ENCODE data around the gene KNTC1.

KNTC1 gene

GRCh38 chr12:122527478-122527944 lies 462 bp downstream of the KNTC1 start:
- Histone ChIP-seq H3K9me3 (ENCODE audit: low read length) (no peaks in the 10 kb centered on the region), H3K9ac (ENCODE audit: low read length) (peak overlapping the region; percentile 76), H3K27ac (ENCODE audit: low read depth, low read length, poor library complexity, severe bottlenecking) (peak overlapping the region; percentile 79), H3K36me3 (ENCODE audit: insufficient read depth, low read length) (peaks cover 74% of the 10 kb centered on the region), H3K27me3 (ENCODE audit: insufficient read depth, low read length) (no peaks in the 10 kb centered on the region), H3K79me2 (ENCODE audit: insufficient read depth, low read length) (peaks cover 70% of the 10 kb centered on the region), H3K4me2 (ENCODE audit: low read length) (peak overlapping the region; percentile 95), H3K9me2 (ENCODE audit: low read depth, low read length) (no peaks in the 10 kb centered on the region), H3K4me1 (ENCODE audit: insufficient read depth, low read length, severe bottlenecking) (peaks cover 43% of the 10 kb centered on the region), H4K20me1 (ENCODE audit: insufficient read depth, low read length) (no peaks in the 10 kb centered on the region), H3K4me3 (ENCODE audit: low read depth, low read length, poor library complexity, severe bottlenecking) (peak overlapping the region; percentile 97), H2AFZ (ENCODE audit: low read length) (no peak overlapping the region), H3F3A (ENCODE audit: insufficient read depth, low read length) (no peaks in the 10 kb centered on the region)
- TF ChIP-seq EZH2 (IDR thresholded peaks at IDR 0.05; ENCODE audit: borderline replicate concordance, low read length), result no peak
- TF ChIP-seq, protein P1, sequence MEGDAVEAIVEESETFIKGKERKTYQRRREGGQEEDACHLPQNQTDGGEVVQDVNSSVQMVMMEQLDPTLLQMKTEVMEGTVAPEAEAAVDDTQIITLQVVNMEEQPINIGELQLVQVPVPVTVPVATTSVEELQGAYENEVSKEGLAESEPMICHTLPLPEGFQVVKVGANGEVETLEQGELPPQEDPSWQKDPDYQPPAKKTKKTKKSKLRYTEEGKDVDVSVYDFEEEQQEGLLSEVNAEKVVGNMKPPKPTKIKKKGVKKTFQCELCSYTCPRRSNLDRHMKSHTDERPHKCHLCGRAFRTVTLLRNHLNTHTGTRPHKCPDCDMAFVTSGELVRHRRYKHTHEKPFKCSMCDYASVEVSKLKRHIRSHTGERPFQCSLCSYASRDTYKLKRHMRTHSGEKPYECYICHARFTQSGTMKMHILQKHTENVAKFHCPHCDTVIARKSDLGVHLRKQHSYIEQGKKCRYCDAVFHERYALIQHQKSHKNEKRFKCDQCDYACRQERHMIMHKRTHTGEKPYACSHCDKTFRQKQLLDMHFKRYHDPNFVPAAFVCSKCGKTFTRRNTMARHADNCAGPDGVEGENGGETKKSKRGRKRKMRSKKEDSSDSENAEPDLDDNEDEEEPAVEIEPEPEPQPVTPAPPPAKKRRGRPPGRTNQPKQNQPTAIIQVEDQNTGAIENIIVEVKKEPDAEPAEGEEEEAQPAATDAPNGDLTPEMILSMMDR (IDR thresholded peaks at IDR 0.05; ENCODE audit: low read length), result no peak

GRCh38 chr12:122528582-122528981 lies 1.5 kb downstream of the KNTC1 start:
- peaks cover 62% of the 10 kb centered on the region for H3K79me2 ChIP-seq (ENCODE audit: insufficient read depth, low read length)
- peak overlapping the region; percentile 95 for H3K4me2 ChIP-seq (ENCODE audit: low read length)
- H3K9me3 ChIP-seq (ENCODE audit: low read length), result no peaks in the 10 kb centered on the region
- H3K27me3 ChIP-seq (ENCODE audit: insufficient read depth, low read length), result no peaks in the 10 kb centered on the region
- peaks cover 35% of the 10 kb centered on the region for H3K4me1 ChIP-seq (ENCODE audit: insufficient read depth, low read length, severe bottlenecking)
- H3K9ac ChIP-seq (ENCODE audit: low read length), result peak overlapping the region; percentile 76
- H3F3A ChIP-seq (ENCODE audit: insufficient read depth, low read length), result no peaks in the 10 kb centered on the region
- H3K4me3 ChIP-seq (ENCODE audit: low read depth, low read length, poor library complexity, severe bottlenecking), result peak overlapping the region; percentile 97
- no peaks in the 10 kb centered on the region for H3K9me2 ChIP-seq (ENCODE audit: low read depth, low read length)
- H3K36me3 ChIP-seq (ENCODE audit: insufficient read depth, low read length), result peaks cover 76% of the 10 kb centered on the region
- H3K27ac ChIP-seq (ENCODE audit: low read depth, low read length, poor library complexity, severe bottlenecking), result peak overlapping the region; percentile 79
- no peak overlapping the region for H2AFZ ChIP-seq (ENCODE audit: low read length)
- TF ChIP-seq, protein P1 (IDR thresholded peaks at IDR 0.05; ENCODE audit: low read length), result no peak
- no peak for TF ChIP-seq EZH2 (IDR thresholded peaks at IDR 0.05; ENCODE audit: borderline replicate concordance, low read length)
- H4K20me1 ChIP-seq (ENCODE audit: insufficient read depth, low read length), result no peaks in the 10 kb centered on the region

DNA sequence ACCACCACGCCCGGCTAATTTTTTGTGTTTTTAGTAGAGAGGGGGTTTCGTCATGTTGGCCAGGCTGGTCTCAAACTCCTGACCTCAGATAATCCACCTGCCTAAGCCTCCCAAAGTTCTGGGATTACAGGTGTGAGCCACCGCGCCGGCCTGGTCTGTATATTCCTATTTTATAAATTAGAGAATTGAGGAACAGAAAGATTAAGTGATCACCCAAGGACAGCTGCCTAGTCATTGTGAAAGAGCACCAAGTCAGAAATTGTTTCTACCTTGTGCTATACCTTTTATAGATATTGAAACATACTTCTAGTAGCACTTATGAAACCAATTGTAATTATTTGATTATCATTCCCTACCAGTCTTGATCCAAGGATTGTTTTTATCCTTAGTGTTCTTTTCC lies 1.9 kb downstream of the KNTC1 start:
- Histone ChIP-seq H4K20me1 (ENCODE audit: insufficient read depth, low read length) (no peaks in the 10 kb centered on the region), H3K79me2 (ENCODE audit: insufficient read depth, low read length) (peaks cover 58% of the 10 kb centered on the region), H3K4me3 (ENCODE audit: low read depth, low read length, poor library complexity, severe bottlenecking) (no peak overlapping the region), H3K9me3 (ENCODE audit: low read length) (no peaks in the 10 kb centered on the region), H3K4me2 (ENCODE audit: low read length) (no peak overlapping the region), H3K4me1 (ENCODE audit: insufficient read depth, low read length, severe bottlenecking) (peaks cover 31% of the 10 kb centered on the region), H3F3A (ENCODE audit: insufficient read depth, low read length) (no peaks in the 10 kb centered on the region), H3K9ac (ENCODE audit: low read length) (no peak overlapping the region), H2AFZ (ENCODE audit: low read length) (no peak overlapping the region), H3K36me3 (ENCODE audit: insufficient read depth, low read length) (peaks cover 76% of the 10 kb centered on the region), H3K27me3 (ENCODE audit: insufficient read depth, low read length) (no peaks in the 10 kb centered on the region), H3K9me2 (ENCODE audit: low read depth, low read length) (no peaks in the 10 kb centered on the region), H3K27ac (ENCODE audit: low read depth, low read length, poor library complexity, severe bottlenecking) (no peak overlapping the region)
- TF ChIP-seq, protein P1 (IDR thresholded peaks at IDR 0.05; ENCODE audit: low read length), result no peak
- TF ChIP-seq EZH2 (IDR thresholded peaks at IDR 0.05; ENCODE audit: borderline replicate concordance, low read length), result no peak

All from OCI-LY1 (cell line).